ENCODE data around the gene TBKBP1. TPM values are rescaled to one million over a fixed set of nuclear protein-coding genes. Genes with fewer than 3 reads are reported as not detected.

TBKBP1 gene
- total and polyA plus RNA-seq, 2 donors from 2014 or later: 10.1 to 11.2 TPM

DNA sequence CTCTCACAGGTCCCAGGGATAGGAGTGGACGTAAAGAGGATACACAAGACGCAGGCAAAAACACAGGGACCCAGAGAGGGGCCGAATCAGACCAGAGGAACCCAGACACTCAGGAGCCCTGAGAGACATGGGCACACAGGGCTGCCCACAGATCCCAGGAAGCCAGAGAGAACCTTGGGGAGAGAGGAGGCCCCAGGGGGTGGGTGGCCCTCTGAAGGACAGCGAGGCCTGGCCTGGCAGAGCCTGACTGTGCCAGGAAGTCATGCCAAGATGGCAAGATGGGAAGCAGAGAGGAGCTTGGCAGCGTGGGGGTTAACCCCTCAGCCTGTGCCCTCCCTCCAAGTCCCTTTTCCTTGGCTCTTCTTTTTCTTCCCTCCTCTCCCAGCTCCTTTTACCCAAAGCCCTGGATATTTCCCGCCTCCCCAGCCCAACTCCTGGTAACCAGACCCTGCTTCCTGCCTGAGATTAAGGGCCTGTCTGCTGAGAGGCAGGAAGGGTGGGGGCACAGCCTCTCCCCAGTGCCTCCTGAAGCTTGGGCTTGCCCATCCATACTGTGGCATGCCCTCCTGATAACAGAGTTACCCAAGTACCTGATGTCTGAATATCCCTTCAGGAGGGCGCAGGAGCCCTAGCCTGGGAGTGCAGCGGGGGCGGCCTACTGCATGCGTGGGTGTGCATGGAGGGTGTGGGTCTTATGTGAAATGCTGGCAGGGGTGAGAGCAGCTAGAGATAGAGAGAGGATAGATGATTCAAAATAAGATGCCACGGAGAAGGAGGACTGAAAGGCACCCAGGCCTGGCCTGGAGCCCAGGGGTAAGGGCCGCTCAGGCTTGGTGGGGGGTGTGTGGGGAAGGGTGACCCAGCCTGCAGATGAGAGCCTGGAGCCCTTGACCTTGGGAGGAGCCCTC is 33.1 kb downstream of the TBKBP1 start:
- intact Hi-C loops (cut with DNase I): no loop called here
- Histone ChIP-seq H3K9me3 (ENCODE audit: control insufficient read depth in 2 of 3, insufficient read depth in 1 of 3, low read length in 3 of 3) (no peaks in the 10 kb centered on the region), H3K9ac (ENCODE audit: low read length in 3 of 3) (no peak overlapping the region), H3K27ac (ENCODE audit: low read depth in 2 of 2, low read length in 2 of 2) (no peak overlapping the region), H3K4me1 (ENCODE audit: control insufficient read depth in 2 of 3, insufficient read depth in 2 of 3, low read depth in 1 of 3, low read length in 3 of 3) (no peaks in the 10 kb centered on the region), H3K4me3 (ENCODE audit: low read length in 3 of 3) (no peak overlapping the region), H3K27me3 (ENCODE audit: control insufficient read depth, insufficient read depth, low read length) (peaks cover 3% of the 10 kb centered on the region), H3K36me3 (ENCODE audit: control insufficient read depth in 2 of 3, insufficient read depth in 3 of 3, low read length in 3 of 3) (no peaks in the 10 kb centered on the region)
- DNase-seq: peak; percentile 38 to 76 (median 48)
- FAIRE-seq: no peak
- TF ChIP-seq CTCF (IDR thresholded peaks at IDR 0.05; ENCODE audit: borderline replicate concordance, extremely low read depth, insufficient read depth): no peak

- FAIRE-seq (no peak), DNase-seq (peak in 3 of 5 donors; percentile 11 to 57 (median 47))
- H3K9ac ChIP-seq (ENCODE audit: low read length in 3 of 3): no peak overlapping the region
- peaks cover 0 to 2% (median 0%) of the 10 kb centered on the region in 3 donors for H3K4me1 ChIP-seq (ENCODE audit: control insufficient read depth in 2 of 3, insufficient read depth in 2 of 3, low read depth in 1 of 3, low read length in 3 of 3)
- TF ChIP-seq CTCF (IDR thresholded peaks at IDR 0.05; ENCODE audit: borderline replicate concordance, extremely low read depth, insufficient read depth): no peak
- no peak overlapping the region for H3K27ac ChIP-seq (ENCODE audit: low read depth in 2 of 2, low read length in 2 of 2)
- intact Hi-C loops (cut with DNase I): no loop called here
- H3K27me3 ChIP-seq (ENCODE audit: control insufficient read depth, insufficient read depth, low read length): peaks cover 5% of the 10 kb centered on the region
- no peaks in the 10 kb centered on the region for H3K36me3 ChIP-seq (ENCODE audit: control insufficient read depth in 2 of 3, insufficient read depth in 3 of 3, low read length in 3 of 3)
- no peak overlapping the region for H3K4me3 ChIP-seq (ENCODE audit: low read length in 3 of 3)
- H3K9me3 ChIP-seq (ENCODE audit: control insufficient read depth in 2 of 3, insufficient read depth in 1 of 3, low read length in 3 of 3): no peaks in the 10 kb centered on the region
These were observed 33.7 kb downstream of the TBKBP1 start for GRCh38 chr17:47727704-47728036.

DNA sequence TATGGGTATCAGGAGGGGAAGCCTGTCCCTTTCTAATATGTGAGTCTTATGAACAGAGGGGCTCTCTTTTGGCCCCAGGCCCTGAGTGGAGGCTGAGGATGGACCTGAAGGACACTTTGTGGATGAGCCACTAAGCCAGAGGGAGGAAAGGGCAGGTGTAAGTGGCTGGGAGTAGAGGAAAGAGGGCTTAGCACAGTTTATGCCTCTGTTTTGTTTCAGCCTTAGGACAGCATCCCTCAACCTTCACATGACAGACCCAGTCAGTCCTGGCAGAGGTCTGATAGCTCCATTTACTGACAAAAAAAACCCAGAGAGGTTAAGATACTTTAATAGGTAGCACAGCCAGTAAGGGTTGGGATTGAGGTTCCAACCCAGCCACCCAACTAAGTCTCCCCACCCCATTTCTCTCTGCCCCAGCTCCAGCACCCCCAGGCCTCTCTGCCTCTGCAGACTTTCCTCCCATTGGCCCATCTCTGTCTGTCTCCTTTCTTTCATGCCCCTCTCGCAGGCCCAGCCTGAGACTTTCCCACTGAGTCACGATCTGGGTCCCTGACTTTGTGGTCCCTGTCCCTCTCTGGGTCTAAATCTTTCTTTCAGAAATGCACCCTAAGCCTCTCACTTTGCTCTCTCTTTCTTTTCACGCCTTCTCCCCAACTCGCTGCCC is 34.4 kb downstream of the TBKBP1 start:
- FAIRE-seq: no peak
- H3K27me3 ChIP-seq (ENCODE audit: control insufficient read depth, insufficient read depth, low read length): peaks cover 8% of the 10 kb centered on the region
- TF ChIP-seq CTCF (IDR thresholded peaks at IDR 0.05; ENCODE audit: borderline replicate concordance, extremely low read depth, insufficient read depth): no peak
- intact Hi-C loops (cut with DNase I): no loop called here
- peaks cover 0 to 4% (median 0%) of the 10 kb centered on the region in 3 donors for H3K4me1 ChIP-seq (ENCODE audit: control insufficient read depth in 2 of 3, insufficient read depth in 2 of 3, low read depth in 1 of 3, low read length in 3 of 3)
- H3K4me3 ChIP-seq (ENCODE audit: low read length in 3 of 3): no peak overlapping the region
- no peaks in the 10 kb centered on the region for H3K9me3 ChIP-seq (ENCODE audit: control insufficient read depth in 2 of 3, insufficient read depth in 1 of 3, low read length in 3 of 3)
- DNase-seq: peak in 3 of 5 donors; percentile 6 to 45 (median 11)
- no peaks in the 10 kb centered on the region for H3K36me3 ChIP-seq (ENCODE audit: control insufficient read depth in 2 of 3, insufficient read depth in 3 of 3, low read length in 3 of 3)
- no peak overlapping the region for H3K9ac ChIP-seq (ENCODE audit: low read length in 3 of 3)
- no peak overlapping the region for H3K27ac ChIP-seq (ENCODE audit: low read depth in 2 of 2, low read length in 2 of 2)
